Measurements from ENCODE around the gene TMEM89.

DNA sequence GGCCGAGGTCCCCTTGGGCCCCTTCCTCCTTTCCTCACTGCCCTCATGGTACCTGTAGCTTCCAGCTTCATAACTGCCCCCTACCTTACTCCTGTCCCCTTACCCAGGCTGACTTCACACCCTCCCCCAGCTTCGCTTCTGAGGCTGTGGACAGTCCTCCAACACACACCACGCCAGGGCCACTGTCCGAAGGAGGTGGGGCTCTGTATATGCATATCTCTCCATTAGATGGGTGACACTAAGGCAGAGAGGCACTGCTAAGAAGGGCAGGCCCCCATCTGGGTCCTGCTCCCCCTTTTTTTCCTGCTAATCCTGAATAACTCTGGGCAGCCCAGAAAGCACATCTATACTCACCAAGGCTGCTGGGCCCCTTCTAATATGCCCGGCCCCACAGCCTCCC lies 25.4 kb downstream of the TMEM89 start:
- TF ChIP-seq, protein P1, sequence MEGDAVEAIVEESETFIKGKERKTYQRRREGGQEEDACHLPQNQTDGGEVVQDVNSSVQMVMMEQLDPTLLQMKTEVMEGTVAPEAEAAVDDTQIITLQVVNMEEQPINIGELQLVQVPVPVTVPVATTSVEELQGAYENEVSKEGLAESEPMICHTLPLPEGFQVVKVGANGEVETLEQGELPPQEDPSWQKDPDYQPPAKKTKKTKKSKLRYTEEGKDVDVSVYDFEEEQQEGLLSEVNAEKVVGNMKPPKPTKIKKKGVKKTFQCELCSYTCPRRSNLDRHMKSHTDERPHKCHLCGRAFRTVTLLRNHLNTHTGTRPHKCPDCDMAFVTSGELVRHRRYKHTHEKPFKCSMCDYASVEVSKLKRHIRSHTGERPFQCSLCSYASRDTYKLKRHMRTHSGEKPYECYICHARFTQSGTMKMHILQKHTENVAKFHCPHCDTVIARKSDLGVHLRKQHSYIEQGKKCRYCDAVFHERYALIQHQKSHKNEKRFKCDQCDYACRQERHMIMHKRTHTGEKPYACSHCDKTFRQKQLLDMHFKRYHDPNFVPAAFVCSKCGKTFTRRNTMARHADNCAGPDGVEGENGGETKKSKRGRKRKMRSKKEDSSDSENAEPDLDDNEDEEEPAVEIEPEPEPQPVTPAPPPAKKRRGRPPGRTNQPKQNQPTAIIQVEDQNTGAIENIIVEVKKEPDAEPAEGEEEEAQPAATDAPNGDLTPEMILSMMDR (IDR thresholded peaks at IDR 0.05) = no peak
- no peak for TF ChIP-seq POLR2A (IDR thresholded peaks at IDR 0.05)
